Mesendoderm (in vitro differentiated cells): Measurements from ENCODE around the gene AP4S1.

Experiments used
- DNase-seq: peaks from one replicate; pipeline ENCODE4 v3.0.0; 2013
- H2AK5ac ChIP-seq: 2 replicates; pipeline ENCODE4 v1.6.1; 2013; ENCODE audit warnings: low read length, inconsistent platforms
- H2BK120ac ChIP-seq: 2 replicates; pipeline ENCODE4 v1.6.1; 2013; ENCODE audit warnings: low read depth, mild to moderate bottlenecking, low read length, moderate library complexity, mixed read lengths
- H2BK15ac ChIP-seq: replicated peaks from 2 replicates; pipeline ENCODE4 v1.6.1; 2013; ENCODE audit warnings: low read depth, mild to moderate bottlenecking, moderate library complexity
- H2BK5ac ChIP-seq: 2 replicates; pipeline ENCODE4 v1.6.1; 2013; ENCODE audit warnings: low read length, inconsistent platforms
- H3K18ac ChIP-seq: 2 replicates; pipeline ENCODE4 v1.6.1; 2013; ENCODE audit warnings: mild to moderate bottlenecking, low read length, mixed read lengths
- H3K23ac ChIP-seq: one replicate; pipeline ENCODE4 v1.6.1; 2013; ENCODE audit warnings: low read length
- H3K27ac ChIP-seq: 2 replicates; pipeline ENCODE4 v1.5.1; 2013; ENCODE audit warnings: low read depth, mild to moderate bottlenecking, inconsistent platforms, low read length, moderate library complexity
- H3K27me3 ChIP-seq: 2 replicates; pipeline ENCODE4 v1.6.1; 2013; ENCODE audit warnings: low read length, control low read depth, mild to moderate bottlenecking, inconsistent platforms; ENCODE audit not compliant: insufficient read depth, poor library complexity
- H3K36me3 ChIP-seq: 2 replicates; pipeline ENCODE4 v1.6.1; 2013; ENCODE audit warnings: low read length, inconsistent platforms; ENCODE audit not compliant: control insufficient read depth, insufficient read depth
- H3K4ac ChIP-seq: one replicate; pipeline ENCODE4 v1.6.1; 2013; ENCODE audit warnings: low read depth, mild to moderate bottlenecking, low read length, moderate library complexity
- H3K4me1 ChIP-seq: 2 replicates; pipeline ENCODE4 v1.6.1; 2013; ENCODE audit warnings: low read depth, low read length, inconsistent platforms; ENCODE audit not compliant: control insufficient read depth
- H3K4me2 ChIP-seq: 2 replicates; pipeline ENCODE4 v1.6.1; 2013; ENCODE audit warnings: low read length
- H3K4me3 ChIP-seq: 2 replicates; pipeline ENCODE4 v1.5.1; 2013; ENCODE audit warnings: mild to moderate bottlenecking, low read length
- H3K56ac ChIP-seq: one replicate; pipeline ENCODE4 v1.6.1; 2013; ENCODE audit warnings: low read length
- H3K79me1 ChIP-seq: 2 replicates; pipeline ENCODE4 v1.6.1; 2013; ENCODE audit warnings: low read length, inconsistent platforms
- H3K79me2 ChIP-seq: 2 replicates; pipeline ENCODE4 v1.6.1; 2013; ENCODE audit warnings: mild to moderate bottlenecking, low read length; ENCODE audit not compliant: control insufficient read depth, insufficient read depth
- H3K9ac ChIP-seq: 2 replicates; pipeline ENCODE4 v1.6.1; 2013; ENCODE audit warnings: low read length, inconsistent platforms
- H4K5ac ChIP-seq: one replicate; pipeline ENCODE4 v1.6.1; 2013; ENCODE audit warnings: low read length
- H4K8ac ChIP-seq: one replicate; pipeline ENCODE4 v1.6.1; 2013; ENCODE audit warnings: low read depth, mild to moderate bottlenecking, control low read depth, low read length, moderate library complexity
- WGBS: extraction: QIAGEN DNeasy Blood & Tissue Kit; methylation state at CpG from one replicate; pipeline ENCODE4 v1.1.7; 2013; ENCODE audit warnings: low lambda C conversion rate, missing lambda C conversion rate; ENCODE audit not compliant: insufficient coverage; ENCODE audit errors: extremely low coverage; 5-methylcytosine and 5-hydroxymethylcytosine counted together

The AP4S1 gene

GRCh38 chr14:31122921-31123320 lies 97.5 kb downstream of the AP4S1 start:
- Histone ChIP-seq H3K9ac (no peak overlapping the region), H2BK15ac (no peak overlapping the region), H4K8ac (no peak overlapping the region), H2BK120ac (no peak overlapping the region), H4K5ac (no peak overlapping the region), H2AK5ac (no peak overlapping the region), H3K36me3 (peaks cover 6% of the 10 kb centered on the region), H3K79me1 (no peaks in the 10 kb centered on the region), H3K4ac (no peak overlapping the region), H3K56ac (no peak overlapping the region), H3K27me3 (no peaks in the 10 kb centered on the region), H3K4me3 (no peak overlapping the region), H3K18ac (no peak overlapping the region), H3K79me2 (no peaks in the 10 kb centered on the region), H3K4me2 (no peak overlapping the region), H3K4me1 (no peaks in the 10 kb centered on the region), H3K27ac (no peak overlapping the region), H2BK5ac (no peak overlapping the region), H3K23ac (no peak overlapping the region)
- no peak for DNase-seq
- whole genome bisulfite sequencing = no CpG with 5 or more reads among the region's 4 CpGs

GRCh38 chr14:31124197-31124596 lies 98.7 kb downstream of the AP4S1 start:
- Histone ChIP-seq H3K4me2 (no peak overlapping the region), H2BK120ac (no peak overlapping the region), H3K18ac (no peak overlapping the region), H2BK5ac (no peak overlapping the region), H2AK5ac (no peak overlapping the region), H3K36me3 (peaks cover 11% of the 10 kb centered on the region), H4K5ac (no peak overlapping the region), H3K27me3 (no peaks in the 10 kb centered on the region), H2BK15ac (no peak overlapping the region), H3K9ac (no peak overlapping the region), H3K56ac (no peak overlapping the region), H3K4me1 (no peaks in the 10 kb centered on the region), H3K4ac (no peak overlapping the region), H3K79me1 (no peaks in the 10 kb centered on the region), H4K8ac (no peak overlapping the region), H3K79me2 (no peaks in the 10 kb centered on the region), H3K27ac (no peak overlapping the region), H3K4me3 (no peak overlapping the region), H3K23ac (no peak overlapping the region)
- DNase-seq = no peak
- no CpG with 5 or more reads among the region's 3 CpGs for WGBS

GRCh38 chr14:31125231-31125630 lies 99.8 kb downstream of the AP4S1 start:
- H3K36me3 ChIP-seq = peaks cover 11% of the 10 kb centered on the region
- H3K27me3 ChIP-seq = no peaks in the 10 kb centered on the region
- no peak overlapping the region for H3K27ac ChIP-seq
- no peak overlapping the region for H3K23ac ChIP-seq
- WGBS = no CpG with 5 or more reads among the region's 6 CpGs
- no peak overlapping the region for H3K18ac ChIP-seq
- no peak overlapping the region for H4K5ac ChIP-seq
- no peak overlapping the region for H4K8ac ChIP-seq
- H2BK120ac ChIP-seq = no peak overlapping the region
- H2BK15ac ChIP-seq = no peak overlapping the region
- H3K79me2 ChIP-seq = no peaks in the 10 kb centered on the region
- H2AK5ac ChIP-seq = no peak overlapping the region
- H3K4me2 ChIP-seq = no peak overlapping the region
- H3K4ac ChIP-seq = no peak overlapping the region
- no peaks in the 10 kb centered on the region for H3K4me1 ChIP-seq
- no peak overlapping the region for H3K56ac ChIP-seq
- H3K4me3 ChIP-seq = no peak overlapping the region
- no peak overlapping the region for H2BK5ac ChIP-seq
- no peaks in the 10 kb centered on the region for H3K79me1 ChIP-seq
- no peak overlapping the region for H3K9ac ChIP-seq
- no peak for DNase-seq

GRCh38 chr14:31126680-31127079 lies 101.2 kb downstream of the AP4S1 start:
- DNase-seq = no peak
- Histone ChIP-seq H3K18ac (no peak overlapping the region), H3K79me2 (no peaks in the 10 kb centered on the region), H2AK5ac (no peak overlapping the region), H2BK120ac (no peak overlapping the region), H3K79me1 (no peaks in the 10 kb centered on the region), H3K27ac (no peak overlapping the region), H3K4me2 (no peak overlapping the region), H3K27me3 (no peaks in the 10 kb centered on the region), H3K9ac (no peak overlapping the region), H4K8ac (no peak overlapping the region), H2BK15ac (no peak overlapping the region), H3K4ac (no peak overlapping the region), H3K56ac (no peak overlapping the region), H3K23ac (no peak overlapping the region), H4K5ac (no peak overlapping the region), H3K4me1 (no peaks in the 10 kb centered on the region), H2BK5ac (no peak overlapping the region), H3K4me3 (no peak overlapping the region), H3K36me3 (peaks cover 11% of the 10 kb centered on the region)
- WGBS = no CpG with 5 or more reads among the region's 7 CpGs

GRCh38 chr14:31127690-31128089 lies 102.2 kb downstream of the AP4S1 start:
- no peaks in the 10 kb centered on the region for H3K79me2 ChIP-seq
- H3K27me3 ChIP-seq = no peaks in the 10 kb centered on the region
- no peak overlapping the region for H3K27ac ChIP-seq
- H2BK5ac ChIP-seq = no peak overlapping the region
- H4K8ac ChIP-seq = no peak overlapping the region
- H3K36me3 ChIP-seq = peaks cover 6% of the 10 kb centered on the region
- no peaks in the 10 kb centered on the region for H3K4me1 ChIP-seq
- H3K56ac ChIP-seq = no peak overlapping the region
- H2BK15ac ChIP-seq = no peak overlapping the region
- DNase-seq = peak; percentile 51
- H4K5ac ChIP-seq = no peak overlapping the region
- no peak overlapping the region for H3K4ac ChIP-seq
- H3K18ac ChIP-seq = no peak overlapping the region
- H2BK120ac ChIP-seq = no peak overlapping the region
- no peak overlapping the region for H3K9ac ChIP-seq
- H3K79me1 ChIP-seq = no peaks in the 10 kb centered on the region
- H3K4me3 ChIP-seq = no peak overlapping the region
- H3K23ac ChIP-seq = no peak overlapping the region
- no peak overlapping the region for H2AK5ac ChIP-seq
- H3K4me2 ChIP-seq = no peak overlapping the region

GRCh38 chr14:31128601-31129526 lies 103.4 kb downstream of the AP4S1 start:
- Histone ChIP-seq H3K27ac (no peak overlapping the region), H2BK15ac (no peak overlapping the region), H3K4ac (no peak overlapping the region), H3K23ac (no peak overlapping the region), H3K4me1 (no peaks in the 10 kb centered on the region), H2BK5ac (no peak overlapping the region), H3K4me2 (no peak overlapping the region), H4K8ac (no peak overlapping the region), H3K79me1 (no peaks in the 10 kb centered on the region), H3K18ac (no peak overlapping the region), H3K36me3 (peaks cover 7% of the 10 kb centered on the region), H3K56ac (no peak overlapping the region), H3K9ac (no peak overlapping the region), H2BK120ac (no peak overlapping the region), H2AK5ac (no peak overlapping the region), H3K4me3 (no peak overlapping the region), H3K27me3 (no peaks in the 10 kb centered on the region), H3K79me2 (no peaks in the 10 kb centered on the region), H4K5ac (no peak overlapping the region)
- WGBS = no CpG with 5 or more reads among the region's 18 CpGs
- DNase-seq = no peak
